Dendritic cell treated with granulocyte-macrophage colony-stimulating factor and Interleukin-4, amounts not matched to agents 40 ng/mL and 50 ng/mL, for 4 days (primary cell): ENCODE results near the gene NOL4L.

ENCODE experiments used
- H3K27ac Mint-ChIP-seq: one replicate; pipeline ENCODE4 v1.8.0; 2022; ENCODE audit warnings: mild to moderate bottlenecking, mixed read lengths
- H3K27me3 Mint-ChIP-seq: one replicate; pipeline ENCODE4 v1.8.0; 2022; ENCODE audit warnings: mild to moderate bottlenecking, mixed read lengths
- H3K36me3 Mint-ChIP-seq: one replicate; pipeline ENCODE4 v1.8.0; 2022; ENCODE audit warnings: low read depth, mixed read lengths
- H3K4me1 Mint-ChIP-seq: one replicate; pipeline ENCODE4 v1.8.0; 2022; ENCODE audit warnings: low read depth, mixed read lengths
- H3K4me3 Mint-ChIP-seq: one replicate; pipeline ENCODE4 v1.8.0; 2022; ENCODE audit warnings: mild to moderate bottlenecking, moderate library complexity, mixed read lengths
- H3K9me3 Mint-ChIP-seq: one replicate; pipeline ENCODE4 v1.8.0; 2022; ENCODE audit warnings: mixed read lengths
- intact Hi-C: fragments of 100-400 bp; cut with micrococcal nuclease; formaldehyde crosslinking; loops from one replicate; pipeline ENCODE4 v1.15.0; 2022

The NOL4L gene

DNA sequence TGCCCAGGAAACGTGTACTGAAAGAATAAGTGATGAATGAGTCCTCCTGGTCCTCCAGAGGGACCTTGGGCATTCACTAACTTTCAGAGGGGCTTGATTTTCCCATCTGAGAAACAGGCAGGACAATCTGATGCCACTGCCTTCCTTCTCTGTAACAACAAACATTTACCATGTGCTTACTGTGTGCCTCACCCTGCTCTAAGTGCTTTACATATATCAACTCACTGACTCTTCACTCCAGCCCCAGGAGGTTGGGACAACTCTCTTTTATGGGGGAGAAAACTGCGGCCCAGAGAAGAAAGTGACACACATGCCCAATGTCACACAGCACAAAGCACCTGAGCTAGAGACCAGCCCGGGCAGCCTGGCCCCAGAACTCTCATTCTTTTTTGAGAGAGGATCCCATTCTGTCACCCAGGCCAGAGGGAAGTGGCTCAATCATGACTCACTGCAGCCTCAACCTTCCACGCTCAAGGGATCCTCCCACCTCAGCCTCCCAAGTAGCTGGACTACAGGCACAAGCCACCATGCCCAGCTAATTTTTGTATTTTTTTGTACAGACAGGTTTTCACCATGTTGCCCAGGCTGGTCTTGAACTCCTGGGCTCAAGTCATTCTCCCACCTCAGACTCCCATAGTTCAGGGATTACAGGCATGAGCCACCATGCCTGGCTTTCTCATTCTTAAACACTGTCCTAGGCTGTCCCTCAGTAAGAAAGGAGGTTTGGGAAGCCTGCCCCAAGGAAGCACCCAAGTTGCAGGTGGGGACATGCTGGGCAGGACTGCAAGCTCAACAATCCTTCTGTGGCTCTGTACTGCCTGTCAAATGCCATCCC is 38.0 kb downstream of the NOL4L start:
- H3K27ac Mint-ChIP-seq: no peak overlapping the region
- intact Hi-C loops: no loop called here
- H3K27me3 Mint-ChIP-seq: no peaks in the 10 kb centered on the region
- H3K9me3 Mint-ChIP-seq: no peaks in the 10 kb centered on the region
- no peaks in the 10 kb centered on the region for H3K36me3 Mint-ChIP-seq
- peaks cover 32% of the 10 kb centered on the region for H3K4me1 Mint-ChIP-seq
- no peak overlapping the region for H3K4me3 Mint-ChIP-seq

DNA sequence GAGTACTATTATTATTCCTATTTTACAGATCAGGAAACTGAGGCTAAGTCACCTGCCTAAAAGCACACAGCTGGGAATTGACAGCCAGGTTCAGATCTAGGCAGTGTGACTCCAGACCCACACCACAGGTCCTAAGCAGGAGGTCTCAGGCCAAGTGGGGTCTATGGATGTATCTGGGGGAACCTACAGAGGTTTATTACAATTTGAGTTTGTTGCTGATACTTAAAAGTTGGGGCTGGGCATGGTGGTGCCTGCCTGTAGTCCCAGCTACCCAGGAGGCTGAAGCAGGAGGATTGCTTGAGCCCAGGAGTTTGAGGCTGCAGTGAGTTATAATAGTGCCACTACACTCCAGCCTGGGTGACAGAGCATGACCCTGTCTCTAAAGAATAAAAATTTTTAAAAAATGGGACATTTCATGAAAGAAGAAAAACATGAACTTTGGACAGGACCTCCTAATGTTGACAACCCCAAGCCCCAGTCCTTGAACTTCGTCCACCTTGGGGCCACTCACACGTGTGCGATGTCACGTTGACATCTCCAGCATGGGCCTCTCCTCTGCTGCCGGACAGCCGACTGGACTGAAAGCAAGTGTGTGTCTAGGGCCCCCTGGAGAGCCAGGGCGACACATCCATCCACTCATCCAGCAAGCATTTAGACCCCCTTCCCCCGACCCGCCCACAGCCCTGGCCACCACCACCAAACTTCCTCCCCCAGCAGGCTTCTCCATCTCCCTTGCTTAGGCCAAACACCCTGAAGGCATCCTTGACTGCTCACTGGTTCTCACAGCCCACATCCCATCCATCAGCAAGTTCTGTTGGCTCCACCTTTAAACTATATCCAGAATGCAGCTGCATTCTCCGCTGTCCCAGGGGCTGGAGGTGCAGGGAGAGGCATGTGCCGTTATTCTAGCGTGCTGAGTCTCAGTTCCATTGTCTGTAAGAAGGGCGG is 40.0 kb downstream of the NOL4L start:
- intact Hi-C loops: no loop called here
- H3K36me3 Mint-ChIP-seq: no peaks in the 10 kb centered on the region
- peaks cover 42% of the 10 kb centered on the region for H3K4me1 Mint-ChIP-seq
- peak overlapping the region; percentile 13 for H3K27ac Mint-ChIP-seq
- H3K4me3 Mint-ChIP-seq: no peak overlapping the region
- no peaks in the 10 kb centered on the region for H3K27me3 Mint-ChIP-seq
- no peaks in the 10 kb centered on the region for H3K9me3 Mint-ChIP-seq

DNA sequence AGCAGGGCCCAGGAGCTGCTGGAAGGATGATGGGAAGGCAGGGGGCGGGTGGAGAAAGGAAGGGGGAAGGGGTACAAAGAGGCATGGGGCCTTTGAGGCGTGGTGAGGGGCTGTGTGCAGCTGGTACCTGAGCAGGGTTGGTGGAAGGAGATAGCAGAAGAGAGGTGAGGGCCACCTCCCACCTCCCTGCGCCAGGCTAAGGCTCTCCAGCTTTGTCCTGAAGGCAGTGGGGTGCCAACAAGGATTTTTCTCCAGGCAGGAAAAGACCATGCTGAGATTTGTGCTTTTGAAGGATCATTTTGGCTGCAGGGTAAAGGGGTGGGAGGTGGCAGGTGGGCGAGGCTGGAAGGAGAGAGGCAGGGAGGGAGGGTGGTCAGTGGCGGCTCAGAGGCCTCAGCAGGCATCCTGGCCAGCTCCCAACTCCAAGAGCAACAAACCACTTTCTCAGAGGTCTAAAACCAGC is 40.8 kb downstream of the NOL4L start:
- peaks cover 51% of the 10 kb centered on the region for H3K4me1 Mint-ChIP-seq
- H3K27me3 Mint-ChIP-seq: no peaks in the 10 kb centered on the region
- H3K27ac Mint-ChIP-seq: peak overlapping the region; percentile 13
- H3K9me3 Mint-ChIP-seq: no peaks in the 10 kb centered on the region
- no peaks in the 10 kb centered on the region for H3K36me3 Mint-ChIP-seq
- intact Hi-C loops: no loop called here
- H3K4me3 Mint-ChIP-seq: no peak overlapping the region

DNA sequence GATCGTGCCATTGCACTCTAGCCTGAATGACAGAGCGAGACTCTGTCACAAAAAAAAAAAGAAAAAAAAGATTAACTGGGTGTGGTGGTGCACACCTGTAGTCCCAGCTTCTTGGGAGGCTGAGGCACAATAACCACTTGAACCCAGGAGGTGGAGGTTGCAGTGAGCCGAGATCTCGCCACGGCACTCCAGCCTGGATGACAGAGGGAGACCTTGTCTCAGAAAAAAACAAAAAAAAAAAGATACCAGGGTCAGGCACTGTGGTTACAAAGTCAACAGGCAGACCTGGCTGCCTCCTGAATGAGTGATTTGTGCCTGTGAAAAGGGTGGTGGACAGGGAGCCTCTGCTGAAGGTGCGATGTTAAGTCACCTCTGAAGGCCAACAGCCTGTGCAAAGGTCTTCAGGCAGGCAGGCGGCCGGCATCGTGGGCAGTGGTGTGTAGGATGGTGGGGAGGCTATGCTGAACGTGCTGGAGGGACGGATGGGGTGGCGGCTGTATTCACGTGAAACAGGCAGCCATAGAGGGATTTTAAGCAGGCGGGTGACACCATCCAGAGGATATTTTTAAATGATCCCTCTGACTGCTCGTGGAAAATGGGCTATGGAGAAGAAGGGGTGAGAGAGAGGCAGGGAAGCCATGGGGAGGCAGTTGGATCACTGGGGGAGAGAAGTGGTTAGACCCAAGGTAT is 41.4 kb downstream of the NOL4L start:
- H3K27ac Mint-ChIP-seq: no peak overlapping the region
- H3K27me3 Mint-ChIP-seq: no peaks in the 10 kb centered on the region
- no peaks in the 10 kb centered on the region for H3K9me3 Mint-ChIP-seq
- no peaks in the 10 kb centered on the region for H3K36me3 Mint-ChIP-seq
- H3K4me3 Mint-ChIP-seq: no peak overlapping the region
- H3K4me1 Mint-ChIP-seq: peaks cover 57% of the 10 kb centered on the region
- intact Hi-C loops: no loop called here

DNA sequence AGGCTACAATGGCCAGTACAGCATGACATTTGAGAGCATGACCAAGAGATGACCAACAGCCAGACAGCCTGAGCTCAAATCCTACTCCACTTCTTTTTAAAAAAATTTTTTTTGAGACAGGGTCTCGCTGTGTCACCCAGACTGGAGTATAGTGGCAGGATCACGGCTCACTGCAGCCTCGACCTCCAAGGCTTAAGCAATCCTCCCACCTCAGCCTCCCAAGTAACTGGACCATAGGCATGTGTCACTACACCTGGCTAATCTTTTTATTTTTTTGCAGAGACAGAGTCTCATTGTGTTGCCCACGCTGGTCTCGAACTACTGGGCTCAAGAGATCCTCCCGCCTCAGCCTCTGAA is 42.9 kb downstream of the NOL4L start:
- intact Hi-C loops: no loop called here
- Mint-ChIP-seq H3K27ac (no peak overlapping the region), H3K36me3 (peaks cover 2% of the 10 kb centered on the region), H3K4me1 (peaks cover 59% of the 10 kb centered on the region), H3K4me3 (no peak overlapping the region), H3K9me3 (no peaks in the 10 kb centered on the region), H3K27me3 (peaks cover under 1% of the 10 kb centered on the region)

DNA sequence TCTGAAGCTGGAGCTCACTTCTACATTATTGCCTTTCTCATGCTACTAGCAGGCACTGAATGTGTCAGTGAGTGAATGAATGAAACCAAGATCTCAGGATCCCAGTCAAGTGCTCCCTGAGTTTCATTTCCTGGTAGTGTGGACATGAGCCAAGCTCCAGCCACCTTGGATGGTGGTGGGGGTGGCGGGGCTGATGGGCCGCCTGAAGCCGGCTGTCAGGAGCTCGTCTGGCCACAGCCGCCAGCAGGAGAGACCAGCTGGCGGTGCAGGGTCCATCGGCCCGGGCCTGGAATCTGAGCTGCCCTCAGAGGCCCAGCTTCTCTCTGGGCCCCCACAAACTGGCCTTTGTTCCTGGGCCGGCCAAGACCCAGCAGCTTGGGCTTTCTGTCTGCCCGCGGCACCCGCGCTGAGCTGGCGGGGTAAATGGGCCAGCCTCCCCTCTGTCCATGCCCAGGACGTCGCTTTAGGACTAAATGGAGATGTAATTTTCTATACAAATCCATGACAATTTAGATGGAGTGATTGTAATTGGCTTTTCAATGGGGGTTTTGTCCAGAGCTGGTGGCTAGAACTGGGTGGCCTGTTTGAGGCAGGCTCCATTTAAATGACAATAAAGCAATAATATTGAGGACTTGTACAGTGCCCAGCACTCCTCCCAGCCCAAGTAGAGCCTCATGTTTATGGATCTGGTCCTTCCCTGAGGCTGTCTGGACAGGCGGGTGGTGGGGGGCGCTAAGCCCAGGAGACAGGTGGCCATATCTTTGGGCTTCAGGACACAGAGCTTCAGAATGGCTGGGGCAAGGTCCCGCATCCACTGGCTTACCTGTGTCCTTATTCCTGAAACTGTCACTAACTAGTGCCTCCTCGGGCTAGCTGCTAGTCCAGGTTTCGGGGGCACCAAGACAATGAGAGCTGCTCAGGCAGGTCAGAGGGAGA is 43.5 kb downstream of the NOL4L start:
- peaks cover 59% of the 10 kb centered on the region for H3K4me1 Mint-ChIP-seq
- intact Hi-C loops: no loop called here
- H3K9me3 Mint-ChIP-seq: no peaks in the 10 kb centered on the region
- H3K36me3 Mint-ChIP-seq: peaks cover 7% of the 10 kb centered on the region
- H3K4me3 Mint-ChIP-seq: no peak overlapping the region
- peak overlapping the region; percentile 84 for H3K27ac Mint-ChIP-seq
- peaks cover 4% of the 10 kb centered on the region for H3K27me3 Mint-ChIP-seq

DNA sequence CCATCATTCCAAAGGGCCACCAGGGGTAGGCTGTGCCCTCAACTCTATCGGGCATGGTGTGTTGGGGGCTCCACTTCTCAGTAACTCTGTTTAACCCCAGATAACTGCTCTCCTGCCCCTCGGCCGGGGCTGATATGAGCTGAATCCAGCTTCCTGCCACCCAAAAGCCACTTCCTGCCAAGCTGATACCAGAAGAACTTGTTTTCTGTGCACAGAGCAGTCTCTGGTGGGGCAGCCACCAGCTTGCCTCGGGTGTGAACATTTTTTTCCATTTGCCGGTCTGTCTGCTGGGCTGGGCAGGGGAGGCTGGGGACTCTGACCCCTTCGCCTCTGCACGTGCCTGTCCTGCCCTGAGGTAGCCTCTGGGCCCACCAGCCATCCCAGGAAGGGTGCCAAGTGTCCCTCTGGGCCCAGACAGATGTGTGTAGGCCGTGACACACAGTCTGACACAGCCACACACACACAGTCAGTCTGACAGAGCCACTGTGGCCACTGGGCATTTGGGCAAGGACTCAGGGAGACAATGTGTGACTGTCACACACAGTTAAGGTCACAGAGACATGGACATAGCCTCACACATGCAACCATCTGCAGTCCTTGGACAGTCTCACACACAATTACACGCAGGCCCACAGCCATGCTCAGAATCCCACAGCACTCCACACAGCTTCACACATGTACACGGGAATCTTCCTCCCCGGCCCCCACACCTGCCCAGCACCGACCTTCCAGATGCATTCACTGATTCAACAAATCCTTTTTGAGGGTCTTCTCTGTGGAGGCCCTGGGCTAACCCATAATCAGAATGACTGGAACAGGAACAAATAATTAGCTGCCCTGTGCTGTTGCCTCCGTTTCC is 45.1 kb downstream of the NOL4L start:
- Mint-ChIP-seq H3K9me3 (no peaks in the 10 kb centered on the region), H3K4me3 (no peak overlapping the region), H3K4me1 (peaks cover 63% of the 10 kb centered on the region), H3K27me3 (peaks cover 11% of the 10 kb centered on the region), H3K36me3 (peaks cover 14% of the 10 kb centered on the region), H3K27ac (peak overlapping the region; percentile 84)
- intact Hi-C loops: loop anchor here (5.0 kb wide), 2 partner anchors 42 to 62 kb away; no protein-coding TSS in a partner anchor

DNA sequence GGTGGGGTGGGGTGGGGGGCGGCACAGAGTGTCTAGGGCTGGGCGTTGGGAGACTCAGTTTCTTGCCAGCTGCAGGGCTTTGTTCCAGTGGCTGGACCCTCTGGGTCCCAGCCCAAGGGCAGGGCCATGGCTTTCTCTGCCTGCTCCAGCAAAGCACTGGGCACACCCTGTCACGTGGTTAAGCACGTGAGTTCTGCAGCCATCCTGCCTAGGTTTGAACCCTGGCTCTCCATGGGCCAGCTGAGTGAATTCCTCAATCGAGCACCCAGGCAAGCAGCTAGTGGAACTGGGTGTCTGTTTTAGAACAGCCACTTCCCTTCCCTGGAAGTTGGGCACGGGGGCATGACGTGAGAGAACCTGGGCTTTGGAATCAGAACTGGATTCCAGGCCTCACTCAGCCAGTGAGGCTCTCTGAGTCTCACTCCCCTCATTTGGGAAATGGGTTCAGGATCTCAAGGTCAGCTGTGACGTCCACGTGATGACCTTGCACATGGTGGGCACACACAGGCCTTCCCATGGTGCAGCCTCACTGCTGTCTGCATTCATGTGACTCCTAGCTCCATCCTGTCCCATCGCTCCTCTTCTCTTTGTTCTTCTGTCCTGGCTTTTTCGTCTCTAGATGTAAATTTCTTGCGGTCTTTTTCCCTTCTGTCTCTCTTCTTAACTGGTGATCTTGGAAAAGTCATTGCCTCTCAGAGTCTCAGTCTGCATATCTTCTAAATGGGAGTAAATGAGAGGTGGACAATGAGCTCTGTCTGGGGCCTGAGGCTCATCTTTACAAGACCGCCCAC is 45.9 kb downstream of the NOL4L start:
- Mint-ChIP-seq H3K4me1 (peaks cover 64% of the 10 kb centered on the region), H3K4me3 (peak overlapping the region; percentile 22), H3K27me3 (peaks cover 14% of the 10 kb centered on the region), H3K27ac (peak overlapping the region; percentile 84), H3K36me3 (peaks cover 14% of the 10 kb centered on the region), H3K9me3 (no peaks in the 10 kb centered on the region)
- intact Hi-C loops: loop anchor here (5.0 kb wide), 2 partner anchors 43 to 63 kb away; no protein-coding TSS in a partner anchor

DNA sequence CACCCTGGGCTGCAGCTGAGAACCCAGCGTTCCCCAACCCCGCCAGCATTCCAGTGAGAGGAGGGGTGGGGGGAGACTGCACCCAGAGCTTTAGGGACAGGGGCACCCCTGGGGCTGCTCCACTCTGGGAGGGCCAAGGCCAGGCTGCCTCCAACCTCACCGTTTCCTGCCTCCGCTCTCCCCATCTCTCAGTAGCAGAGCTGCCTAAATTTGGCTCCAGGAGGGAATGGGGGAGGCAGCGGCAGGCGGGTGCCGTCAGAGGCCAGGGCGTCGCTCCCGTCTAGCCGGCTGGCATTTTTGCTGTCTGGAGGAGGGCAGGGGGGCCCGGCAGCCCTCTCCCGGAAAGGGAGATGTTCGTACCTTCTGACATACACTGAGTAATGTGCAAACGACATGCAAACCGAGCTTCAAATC is 46.6 kb downstream of the NOL4L start:
- Mint-ChIP-seq H3K4me3 (no peak overlapping the region), H3K27ac (peak overlapping the region; percentile 84), H3K36me3 (peaks cover 14% of the 10 kb centered on the region), H3K27me3 (peaks cover 14% of the 10 kb centered on the region), H3K9me3 (no peaks in the 10 kb centered on the region), H3K4me1 (peaks cover 64% of the 10 kb centered on the region)
- intact Hi-C loops: loop anchor here (5.0 kb wide), 2 partner anchors 44 to 64 kb away; no protein-coding TSS in a partner anchor

DNA sequence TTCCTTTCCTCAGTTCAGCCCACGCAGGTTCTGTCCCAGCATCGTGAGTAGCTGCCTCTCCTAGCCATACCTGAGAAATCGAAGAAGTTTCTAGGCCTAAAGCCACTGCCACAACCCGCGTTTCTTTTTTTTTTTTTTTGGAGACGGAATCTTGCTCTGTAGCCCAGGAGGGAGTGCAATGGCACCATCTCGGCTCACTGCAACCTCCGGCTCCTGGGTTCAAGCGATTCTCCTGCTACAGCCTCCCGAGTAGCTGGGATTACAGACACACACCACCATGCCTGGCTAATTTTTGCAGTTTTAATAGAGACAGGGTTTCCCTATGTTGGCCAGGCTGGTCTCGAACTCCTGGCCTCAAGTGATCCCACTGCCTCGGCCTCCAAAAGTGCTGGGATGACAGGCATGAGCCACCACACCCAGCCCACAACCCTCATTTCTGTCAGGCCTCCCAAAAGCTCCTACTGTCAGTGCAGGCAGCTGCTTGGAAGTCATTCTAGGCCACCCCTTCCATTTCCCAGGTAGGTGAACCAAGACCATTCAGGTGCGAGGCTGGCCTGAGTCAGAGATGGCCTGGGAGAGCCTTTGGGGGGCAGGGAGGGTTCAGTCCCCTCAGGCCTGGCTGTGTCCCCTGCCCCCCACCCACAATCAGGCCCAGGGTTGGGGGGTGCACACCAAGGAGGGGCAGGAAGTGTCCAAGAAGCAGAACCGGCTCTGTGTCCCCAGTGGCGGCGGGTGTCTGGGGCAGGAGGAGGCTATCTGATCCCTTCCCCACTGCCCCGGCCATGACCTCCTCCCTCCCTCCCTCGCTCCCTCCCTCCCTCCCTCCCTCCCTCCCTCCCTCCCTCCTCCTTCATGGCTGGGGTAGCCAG is 47.2 kb downstream of the NOL4L start:
- intact Hi-C loops: loop anchor here (5.0 kb wide), 2 partner anchors 44 to 64 kb away; no protein-coding TSS in a partner anchor
- no peaks in the 10 kb centered on the region for H3K9me3 Mint-ChIP-seq
- H3K36me3 Mint-ChIP-seq: peaks cover 14% of the 10 kb centered on the region

More for the DNA sequence above, 47.2 kb downstream of the NOL4L start:
- Mint-ChIP-seq H3K4me1 (peaks cover 64% of the 10 kb centered on the region), H3K27ac (peak overlapping the region; percentile 84), H3K27me3 (peaks cover 14% of the 10 kb centered on the region), H3K4me3 (peak overlapping the region; percentile 95)
